Skeletal muscle tissue (tissue), 4 donors: Measurements from ENCODE around the gene ARMC8. TPM values are rescaled to one million over a fixed set of nuclear protein-coding genes. Genes with fewer than 3 reads are reported as not detected.
"Not testable (repeated sequence)": the region's sequence is repeated elsewhere in the genome, so short reads cannot be mapped to it uniquely, and the experiment has no call there.

ENCODE experiments used
- H3K27ac ChIP-seq: one replicate; pipeline ENCODE4 v1.7.0; 2013; ENCODE audit warnings: mild to moderate bottlenecking, low read depth, low read length, inconsistent platforms
- H3K27me3 ChIP-seq, 3 donors: one replicate each; pipeline ENCODE4 v1.7.0; 2013; ENCODE audit warnings: low read length in 3 of 3; ENCODE audit not compliant: control insufficient read depth in 3 of 3, insufficient read depth in 3 of 3
- H3K36me3 ChIP-seq, 3 donors: one replicate each; pipeline ENCODE4 v1.7.0; 2013; ENCODE audit warnings: low read length in 3 of 3; ENCODE audit not compliant: control insufficient read depth in 3 of 3, insufficient read depth in 3 of 3
- H3K4me1 ChIP-seq, 3 donors: one replicate each; pipeline ENCODE4 v1.7.0; 2013; ENCODE audit warnings: low read length in 3 of 3, mild to moderate bottlenecking in 3 of 3; ENCODE audit not compliant: control insufficient read depth in 3 of 3, insufficient read depth in 3 of 3
- H3K4me3 ChIP-seq, 3 donors: one replicate each; pipeline ENCODE4 v1.7.0; 2013; ENCODE audit warnings: low read length in 3 of 3
- H3K9ac ChIP-seq, 3 donors: one replicate each; pipeline ENCODE4 v1.7.0; 2013; ENCODE audit warnings: low read length in 3 of 3, mild to moderate bottlenecking in 3 of 3, moderate library complexity in 2 of 3, low read depth in 1 of 3
- H3K9me3 ChIP-seq, 3 donors: one replicate each; pipeline ENCODE4 v1.7.0; 2013; ENCODE audit warnings: low read length in 3 of 3; ENCODE audit not compliant: control insufficient read depth in 3 of 3
- total RNA-seq: library from RNA; depleted of rRNA; stranded (reverse); fragments of >200 nt; gene quantifications from one replicate; pipeline ENCODE4 v1.2.3, GENCODE V29; 2014
- donor health status: Osteomylitis.

Gene ARMC8, protein sequence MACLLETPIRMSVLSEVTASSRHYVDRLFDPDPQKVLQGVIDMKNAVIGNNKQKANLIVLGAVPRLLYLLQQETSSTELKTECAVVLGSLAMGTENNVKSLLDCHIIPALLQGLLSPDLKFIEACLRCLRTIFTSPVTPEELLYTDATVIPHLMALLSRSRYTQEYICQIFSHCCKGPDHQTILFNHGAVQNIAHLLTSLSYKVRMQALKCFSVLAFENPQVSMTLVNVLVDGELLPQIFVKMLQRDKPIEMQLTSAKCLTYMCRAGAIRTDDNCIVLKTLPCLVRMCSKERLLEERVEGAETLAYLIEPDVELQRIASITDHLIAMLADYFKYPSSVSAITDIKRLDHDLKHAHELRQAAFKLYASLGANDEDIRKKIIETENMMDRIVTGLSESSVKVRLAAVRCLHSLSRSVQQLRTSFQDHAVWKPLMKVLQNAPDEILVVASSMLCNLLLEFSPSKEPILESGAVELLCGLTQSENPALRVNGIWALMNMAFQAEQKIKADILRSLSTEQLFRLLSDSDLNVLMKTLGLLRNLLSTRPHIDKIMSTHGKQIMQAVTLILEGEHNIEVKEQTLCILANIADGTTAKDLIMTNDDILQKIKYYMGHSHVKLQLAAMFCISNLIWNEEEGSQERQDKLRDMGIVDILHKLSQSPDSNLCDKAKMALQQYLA
- total RNA-seq = 60.5 TPM

DNA sequence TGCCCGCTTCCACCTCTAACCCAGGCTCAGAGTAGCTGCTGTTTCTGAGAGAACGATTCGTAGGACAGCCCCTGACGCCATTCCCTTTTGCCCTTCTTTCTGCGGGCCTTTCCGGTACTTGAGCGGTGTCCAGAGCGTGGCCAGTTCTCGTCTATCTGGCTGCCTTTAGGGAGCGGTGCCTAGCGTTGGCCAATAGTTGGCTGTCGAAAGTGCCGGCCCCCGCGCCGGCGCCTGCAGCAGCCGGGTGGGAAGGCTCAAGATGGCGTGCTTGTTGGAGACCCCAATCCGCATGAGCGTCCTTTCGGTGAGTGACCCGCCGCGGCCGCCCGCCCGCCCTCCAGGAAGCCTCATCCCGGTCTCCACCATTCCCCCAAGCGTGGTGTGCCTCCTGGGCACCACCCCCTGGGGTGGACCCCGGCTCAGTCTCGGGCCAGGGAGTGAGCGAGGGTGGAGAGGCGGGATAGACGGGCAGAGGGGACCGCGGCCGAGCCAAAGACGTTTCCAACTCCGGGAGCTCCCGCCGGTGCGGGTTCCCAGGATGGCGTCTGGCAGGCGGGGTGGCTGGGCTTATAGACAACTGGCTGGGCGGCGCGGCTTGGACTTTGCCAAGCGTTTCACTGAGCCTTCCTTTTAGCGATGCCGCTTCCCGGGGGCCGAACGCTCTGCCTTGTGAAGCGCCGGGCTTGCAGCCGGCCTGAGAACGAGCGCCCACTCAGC is at the start of gene ARMC8:
TSS of gene ARMC8 (plus strand) at position 6 of the 717 bp plus-strand sequence. CDS start at position 260, 254 bp downstream.
- Histone ChIP-seq H3K9me3 (no peaks in the 10 kb centered on the region), H3K27me3 (peaks cover 0 to 2% (median 0%) of the 10 kb centered on the region in 3 donors), H3K4me3 (peak within 1 kb of the TSS; percentile 89 to 95 (median 92)), H3K36me3 (peaks cover 0 to 7% (median 4%) of the 10 kb centered on the region in 3 donors), H3K4me1 (peaks cover 16 to 36% (median 25%) of the 10 kb centered on the region in 3 donors), H3K9ac (peak within 1 kb of the TSS; percentile 94 to 99 (median 95)), H3K27ac (peak within 1 kb of the TSS; percentile 97)

DNA sequence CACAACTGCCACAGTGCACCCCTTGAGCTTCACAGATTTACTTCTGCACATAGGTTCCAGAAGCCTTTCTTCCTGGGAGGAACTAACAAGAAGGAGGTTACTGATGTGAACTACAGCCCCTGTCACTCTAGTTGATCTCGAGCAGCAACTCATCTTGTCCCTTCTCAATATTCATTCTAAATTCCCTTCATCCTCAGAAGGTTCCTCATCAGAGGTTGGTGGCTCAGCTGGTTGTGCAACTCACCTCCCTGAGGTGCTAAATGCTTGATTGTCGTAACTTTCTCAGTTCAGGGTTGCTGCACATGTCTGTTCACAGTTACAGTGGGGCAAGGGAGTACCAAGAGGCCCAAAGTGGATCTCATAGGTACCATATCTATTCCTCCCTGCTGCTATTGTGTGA is 49.2 kb upstream of the ARMC8 start:
- Histone ChIP-seq H3K4me3 (no peak overlapping the region), H3K27ac (no peak overlapping the region), H3K9me3 (no peaks in the 10 kb centered on the region), H3K36me3 (no peaks in the 10 kb centered on the region), H3K4me1 (no peaks in the 10 kb centered on the region), H3K9ac (no peak overlapping the region), H3K27me3 (no peaks in the 10 kb centered on the region)

DNA sequence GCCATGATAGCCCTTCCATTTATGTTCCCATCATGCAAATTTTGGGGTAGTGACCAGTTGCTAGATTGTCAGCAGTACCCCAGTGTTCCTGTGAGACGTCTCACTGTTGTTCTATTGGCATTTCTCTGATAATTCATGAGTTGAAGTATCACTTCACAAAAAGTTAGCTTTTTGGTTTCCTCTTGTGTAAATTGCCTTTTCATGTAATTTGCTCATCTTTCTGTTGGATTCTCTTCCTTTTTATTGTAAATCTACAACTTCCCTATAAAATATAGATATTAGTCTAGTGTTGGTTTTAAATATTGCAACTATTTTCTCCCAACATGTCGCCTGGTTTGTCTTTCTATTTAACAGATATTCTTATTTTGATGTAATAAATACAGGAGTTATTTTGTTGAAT is 47.4 kb upstream of the ARMC8 start:
- Histone ChIP-seq H3K4me1 (no peaks in the 10 kb centered on the region), H3K27ac (no peak overlapping the region), H3K9ac (no peak overlapping the region), H3K36me3 (no peaks in the 10 kb centered on the region), H3K9me3 (no peaks in the 10 kb centered on the region), H3K4me3 (no peak overlapping the region), H3K27me3 (no peaks in the 10 kb centered on the region)

DNA sequence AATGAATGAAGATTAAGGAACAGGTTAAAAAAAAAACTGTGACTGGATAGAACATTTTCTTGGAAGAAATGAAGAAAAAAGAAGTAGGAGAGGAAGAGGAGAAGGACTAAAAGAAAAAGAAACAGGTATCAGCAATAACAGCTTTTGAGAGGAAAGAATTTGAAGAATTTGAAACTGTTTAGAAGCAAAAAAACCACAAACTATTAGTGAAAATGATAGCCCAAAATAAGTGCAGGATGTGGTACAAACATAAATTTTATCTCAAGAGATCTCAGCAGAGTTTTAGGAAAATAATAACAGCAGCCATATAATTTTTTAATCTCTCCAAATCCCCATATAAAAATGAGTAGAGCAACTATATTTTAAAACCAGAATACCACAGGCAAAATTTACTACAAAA is 46.2 kb upstream of the ARMC8 start:
- no peaks in the 10 kb centered on the region for H3K4me1 ChIP-seq
- no peak overlapping the region for H3K27ac ChIP-seq
- no peaks in the 10 kb centered on the region for H3K36me3 ChIP-seq
- H3K9me3 ChIP-seq = no peaks in the 10 kb centered on the region
- no peak overlapping the region for H3K9ac ChIP-seq
- H3K27me3 ChIP-seq = no peaks in the 10 kb centered on the region
- no peak overlapping the region for H3K4me3 ChIP-seq

DNA sequence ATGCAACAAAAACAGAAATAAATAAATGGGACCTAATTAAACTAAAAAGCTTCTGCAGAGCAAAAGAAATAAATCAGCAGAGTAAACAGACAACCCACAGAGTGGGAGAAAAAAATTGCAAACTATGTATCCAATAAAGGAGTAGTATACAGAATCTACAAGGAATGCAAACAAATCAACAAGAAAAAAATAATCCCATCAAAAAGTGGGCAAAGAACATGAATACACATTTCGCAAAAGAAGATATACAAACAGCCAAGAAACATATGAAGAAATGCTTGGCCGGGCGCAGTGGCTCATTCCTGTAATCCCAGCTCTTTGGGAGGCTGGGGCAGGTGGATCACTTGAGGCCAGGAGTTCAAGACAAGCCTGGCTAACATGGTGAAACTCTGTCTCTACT is 44.9 kb upstream of the ARMC8 start:
- not testable (repeated sequence) for H3K27me3 ChIP-seq, H3K9me3 ChIP-seq, H3K9ac ChIP-seq, H3K4me3 ChIP-seq, H3K4me1 ChIP-seq, H3K36me3 ChIP-seq, H3K27ac ChIP-seq

DNA sequence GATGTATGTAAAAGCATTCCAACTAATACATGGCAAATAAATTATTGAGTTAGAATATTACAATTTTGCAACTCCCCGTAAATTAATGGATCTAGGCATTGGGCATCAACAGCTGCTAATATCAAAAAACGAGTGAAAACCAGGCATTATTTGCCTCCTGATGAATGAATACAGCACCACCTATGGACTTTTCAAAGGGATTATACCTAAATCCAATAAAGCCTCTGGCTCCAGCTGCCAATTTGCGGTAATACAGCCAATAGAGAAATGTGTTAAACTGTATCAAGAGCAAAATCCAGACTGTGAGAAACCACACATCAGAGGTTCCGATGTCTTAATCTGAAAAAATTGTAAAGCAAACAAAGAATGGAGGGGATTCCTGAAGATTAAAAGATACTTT is 38.6 kb upstream of the ARMC8 start:
- Histone ChIP-seq H3K27ac (no peak overlapping the region), H3K4me1 (no peaks in the 10 kb centered on the region), H3K27me3 (no peaks in the 10 kb centered on the region), H3K9ac (no peak overlapping the region), H3K9me3 (no peaks in the 10 kb centered on the region), H3K36me3 (no peaks in the 10 kb centered on the region), H3K4me3 (no peak overlapping the region)

DNA sequence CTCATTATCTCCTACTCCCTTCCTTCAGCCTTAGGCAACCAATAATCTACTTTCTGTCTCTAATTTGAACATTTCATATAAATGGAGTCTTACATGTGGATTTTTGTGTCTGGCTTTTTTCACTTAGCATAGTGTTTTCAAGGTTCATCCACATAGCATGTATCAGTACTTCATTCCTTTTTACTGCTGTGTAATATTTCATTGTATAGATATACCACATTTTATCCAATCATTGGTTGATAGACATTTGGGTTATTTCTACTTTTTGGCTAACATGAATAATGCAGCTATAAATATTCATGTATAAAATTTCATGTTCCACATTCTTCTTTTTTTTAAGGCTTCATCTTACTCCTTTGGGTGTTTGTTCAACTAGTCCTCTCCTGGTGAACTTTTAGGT is 32.6 kb upstream of the ARMC8 start:
- H3K27me3 ChIP-seq = no peaks in the 10 kb centered on the region
- no peaks in the 10 kb centered on the region for H3K36me3 ChIP-seq
- H3K9ac ChIP-seq = no peak overlapping the region
- no peaks in the 10 kb centered on the region for H3K9me3 ChIP-seq
- no peak overlapping the region for H3K4me3 ChIP-seq
- no peaks in the 10 kb centered on the region for H3K4me1 ChIP-seq
- no peak overlapping the region for H3K27ac ChIP-seq

DNA sequence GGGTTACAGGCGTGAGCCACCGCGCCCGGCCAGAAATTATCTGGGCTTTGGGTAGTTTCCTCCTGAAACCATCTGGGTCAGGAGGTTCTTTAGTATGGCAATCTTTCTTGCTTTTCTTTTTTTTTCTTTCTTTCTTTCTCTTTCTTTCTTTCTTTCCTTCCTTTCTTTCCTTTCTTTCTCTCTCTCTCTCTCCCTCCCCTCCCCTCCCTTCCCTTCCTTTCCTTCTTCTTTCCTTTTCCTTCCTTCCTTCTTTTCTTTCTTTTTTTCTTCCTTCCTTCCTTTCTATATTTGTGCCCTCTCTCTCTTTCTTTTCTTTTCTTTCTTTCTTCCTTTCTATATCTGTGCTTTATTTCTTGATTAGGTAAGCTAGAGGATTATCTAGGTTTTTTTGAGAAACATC is 29.4 kb upstream of the ARMC8 start:
- no peak overlapping the region for H3K27ac ChIP-seq
- H3K4me3 ChIP-seq = no peak overlapping the region
- H3K9ac ChIP-seq = no peak overlapping the region
- no peaks in the 10 kb centered on the region for H3K9me3 ChIP-seq
- H3K36me3 ChIP-seq = peaks cover 2 to 14% (median 11%) of the 10 kb centered on the region in 3 donors
- no peaks in the 10 kb centered on the region for H3K27me3 ChIP-seq
- H3K4me1 ChIP-seq = no peaks in the 10 kb centered on the region

DNA sequence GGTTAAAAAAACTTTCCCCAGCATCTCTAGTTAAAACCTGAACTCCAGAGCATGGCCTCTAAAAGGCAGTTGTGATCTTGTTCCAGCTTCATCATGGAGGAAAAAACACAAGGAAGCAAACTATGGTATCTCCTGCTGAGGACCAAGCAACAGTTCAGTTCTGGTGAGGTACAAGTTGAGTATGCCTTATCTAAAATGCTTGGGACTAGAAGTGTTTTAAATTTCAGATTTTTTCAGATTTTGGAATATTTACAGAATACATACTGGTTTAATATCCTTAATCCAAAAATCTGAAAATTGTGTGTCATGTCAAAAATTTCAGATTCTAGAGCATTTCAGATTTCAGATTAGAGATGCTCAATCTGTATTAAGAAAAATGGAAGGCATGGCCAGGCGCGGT is 22.0 kb upstream of the ARMC8 start:
- Histone ChIP-seq H3K9me3 (no peaks in the 10 kb centered on the region), H3K36me3 (peaks cover 25 to 47% (median 43%) of the 10 kb centered on the region in 3 donors), H3K4me3 (no peak overlapping the region), H3K4me1 (no peaks in the 10 kb centered on the region), H3K9ac (no peak overlapping the region), H3K27ac (no peak overlapping the region), H3K27me3 (no peaks in the 10 kb centered on the region)

DNA sequence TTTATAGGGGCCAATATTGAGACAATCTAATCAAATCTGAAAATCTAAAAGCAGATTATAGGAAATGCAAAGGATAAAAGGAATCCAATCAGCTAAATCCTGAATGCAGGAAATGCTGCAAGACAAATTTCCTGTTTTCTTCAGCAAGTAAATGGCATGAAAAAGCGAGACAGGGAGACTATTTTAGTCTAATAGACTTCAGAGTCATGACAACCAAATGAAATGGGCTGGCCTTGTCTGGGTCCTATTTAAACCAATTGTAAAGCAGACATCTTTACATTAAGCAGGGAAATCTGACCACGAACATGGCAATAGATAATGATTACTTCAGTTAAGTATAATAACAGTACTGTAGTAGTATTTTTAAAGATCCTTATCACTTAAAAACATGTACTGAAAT is 14.5 kb upstream of the ARMC8 start:
- Histone ChIP-seq H3K9me3 (no peaks in the 10 kb centered on the region), H3K9ac (no peak overlapping the region), H3K4me1 (peaks cover 4 to 6% (median 5%) of the 10 kb centered on the region in 3 donors), H3K4me3 (no peak overlapping the region), H3K27ac (no peak overlapping the region), H3K27me3 (no peaks in the 10 kb centered on the region), H3K36me3 (peaks cover 7 to 13% (median 12%) of the 10 kb centered on the region in 3 donors)
